K562 (cell line): ENCODE measurements around the gene TTC23L. TPM values are rescaled to one million over a fixed set of nuclear protein-coding genes. Genes with fewer than 3 reads are reported as not detected.

Source experiments
- ATF1 ChIP-seq, 2 experiments: fragments of 450-650 bp in 1 of 2; IDR thresholded peaks; 2 replicates each; pipeline ENCODE4 v1.6.1; 2016; ENCODE audit warnings: missing compliant biosample characterization in 1 of 2, missing genetic modification characterization in 1 of 2
- BACH1 ChIP-seq: fragments of 200-800 bp; sonication (Bioruptor generic); IDR thresholded peaks from 2 replicates; pipeline ENCODE4 v1.6.1; 2016; ENCODE audit warnings: missing genetic modification characterization, missing compliant biosample characterization
- DDX20 ChIP-seq: fragments of 450-650 bp; IDR thresholded peaks from 2 replicates; pipeline ENCODE4 v1.6.1; 2016; ENCODE audit warnings: missing genetic modification characterization, low read depth, mild to moderate bottlenecking, missing compliant biosample characterization, moderate library complexity
- E2F3 ChIP-seq: fragments of 250-450 bp; sonication (Bioruptor Pico); IDR thresholded peaks from 2 replicates; pipeline ENCODE4 v1.4.0; 2020; ENCODE audit warnings: mild to moderate bottlenecking
- ELF2 ChIP-seq: fragments of 250-450 bp; sonication (Bioruptor Pico); IDR thresholded peaks from 2 replicates; pipeline ENCODE4 v1.5.0; 2021; ENCODE audit warnings: mild to moderate bottlenecking
- EP300 ChIP-seq: IDR thresholded peaks from 2 replicates; pipeline ENCODE4 v1.6.1; 2012; ENCODE audit warnings: low read length, improper control_type of control experiment
- MAZ ChIP-seq, 2 experiments: fragments of 450-650 bp in 1 of 2; sonication (generic) in 1 of 2; formaldehyde crosslinking; IDR thresholded peaks in 1 of 2; conservative IDR thresholded peaks in 1 of 2; 2 replicates each; pipeline versions ENCODE4 v1.4.0 to v1.5.0; 2020; ENCODE audit warnings: mild to moderate bottlenecking in 1 of 2, missing genetic modification reagents in 1 of 2
- MTA1 ChIP-seq: fragments of 450-650 bp; IDR thresholded peaks from 2 replicates; pipeline ENCODE4 v1.6.1; 2017; ENCODE audit warnings: borderline replicate concordance
- NCOR1 ChIP-seq: fragments of 450-650 bp; IDR thresholded peaks from 2 replicates; pipeline ENCODE4 v1.6.1; 2016; ENCODE audit warnings: mild to moderate bottlenecking, moderate library complexity
- NFE2L1 ChIP-seq: fragments of 450-650 bp; IDR thresholded peaks from 2 replicates; pipeline ENCODE4 v1.6.1; 2016; ENCODE audit warnings: missing genetic modification characterization, low read depth, mild to moderate bottlenecking, missing compliant biosample characterization, moderate library complexity, borderline replicate concordance
- NR2C2 ChIP-seq, 2 experiments: fragments of 200-800 bp in 1 of 2; sonication (Bioruptor generic) in 1 of 2; sonication (generic) in 1 of 2; formaldehyde crosslinking in 1 of 2; IDR thresholded peaks; 2 replicates each; pipeline versions ENCODE4 v1.6.1 to v1.8.0; 2016 to 2022; ENCODE audit warnings: mild to moderate bottlenecking in 1 of 2, missing compliant biosample characterization in 1 of 2, missing genetic modification characterization in 1 of 2, missing genetic modification reagents in 1 of 2
- POLR3A ChIP-seq: IDR thresholded peaks from 2 replicates; pipeline ENCODE4 v1.6.1; 2011; ENCODE audit warnings: borderline replicate concordance, mild to moderate bottlenecking, moderate library complexity; ENCODE audit not compliant: insufficient read length, insufficient read depth; ENCODE audit errors: extremely low read depth
- RUNX1 ChIP-seq: sonication (generic); IDR thresholded peaks from 2 replicates; pipeline ENCODE4 v1.6.1; 2016; ENCODE audit warnings: antibody characterized with exemption, low read depth
- SLC30A9 ChIP-seq: fragments of 250-450 bp; sonication (Bioruptor Pico); IDR thresholded peaks from 2 replicates; pipeline ENCODE4 v1.8.0; 2022; ENCODE audit warnings: mild to moderate bottlenecking, moderate library complexity
- SUPT5H ChIP-seq: fragments of 450-650 bp; IDR thresholded peaks from 2 replicates; pipeline ENCODE4 v1.6.1; 2016
- TAF15 ChIP-seq: fragments of 200-400 bp; formaldehyde crosslinking; IDR thresholded peaks from 2 replicates; pipeline ENCODE4 v1.6.1; 2017; ENCODE audit warnings: mild to moderate bottlenecking, low read depth, low read length, moderate library complexity
- TAL1 ChIP-seq: fragments of 450-650 bp; IDR thresholded peaks from 2 replicates; pipeline ENCODE4 v1.6.1; 2016; ENCODE audit warnings: mild to moderate bottlenecking
- ZC3H11A ChIP-seq: IDR thresholded peaks from 2 replicates; pipeline ENCODE4 v1.6.1; 2012; ENCODE audit warnings: low read depth, low read length, improper control_type of control experiment
- polyA plus RNA-seq, 8 experiments: library from polyadenylated mRNA; depleted of rRNA in 4 of 8; stranded (reverse) in 5 of 8; unstranded in 3 of 8; fragments of >200 nt; fragmentation: Nextera tagmentation in 2 of 8; fragmentation: Illumina TruSeq in 1 of 8; extraction: Ambion mirVana in 2 of 8; extraction: Trizol in 1 of 8; gene quantifications; 2 replicates each; pipeline versions ENCODE4 v1.2.1 to v1.2.3, GENCODE V29; 2011 to 2014; ENCODE audit warnings: inconsistent platforms in 1 of 8, missing spikeins in 1 of 8
- total RNA-seq, 7 experiments: library from RNA; depleted of rRNA in 6 of 7; stranded (reverse); fragments of >200 nt in 6 of 7; fragmentation: Illumina TruSeq in 2 of 7; extraction: Trizol in 2 of 7; gene quantifications; 2 replicates each; pipeline versions ENCODE4 v1.2.1 to v1.2.3, GENCODE V29; 2011 to 2021; ENCODE audit warnings: low replicate concordance in 1 of 7
- TF ChIP-seq, protein P1 (sequence below): fragments of 250-450 bp; sonication (Bioruptor Pico); IDR thresholded peaks from 2 replicates; pipeline ENCODE4 v1.4.0; 2020; ENCODE audit warnings: mild to moderate bottlenecking, moderate library complexity

TTC23L gene
- total and polyA plus RNA-seq, 9 of the 15 experiments (the other 6 are each of a cell fraction or from before 2014, with no cell fraction given): 0.03 to 0.32 (median 0.14) TPM; not detected in 2

DNA sequence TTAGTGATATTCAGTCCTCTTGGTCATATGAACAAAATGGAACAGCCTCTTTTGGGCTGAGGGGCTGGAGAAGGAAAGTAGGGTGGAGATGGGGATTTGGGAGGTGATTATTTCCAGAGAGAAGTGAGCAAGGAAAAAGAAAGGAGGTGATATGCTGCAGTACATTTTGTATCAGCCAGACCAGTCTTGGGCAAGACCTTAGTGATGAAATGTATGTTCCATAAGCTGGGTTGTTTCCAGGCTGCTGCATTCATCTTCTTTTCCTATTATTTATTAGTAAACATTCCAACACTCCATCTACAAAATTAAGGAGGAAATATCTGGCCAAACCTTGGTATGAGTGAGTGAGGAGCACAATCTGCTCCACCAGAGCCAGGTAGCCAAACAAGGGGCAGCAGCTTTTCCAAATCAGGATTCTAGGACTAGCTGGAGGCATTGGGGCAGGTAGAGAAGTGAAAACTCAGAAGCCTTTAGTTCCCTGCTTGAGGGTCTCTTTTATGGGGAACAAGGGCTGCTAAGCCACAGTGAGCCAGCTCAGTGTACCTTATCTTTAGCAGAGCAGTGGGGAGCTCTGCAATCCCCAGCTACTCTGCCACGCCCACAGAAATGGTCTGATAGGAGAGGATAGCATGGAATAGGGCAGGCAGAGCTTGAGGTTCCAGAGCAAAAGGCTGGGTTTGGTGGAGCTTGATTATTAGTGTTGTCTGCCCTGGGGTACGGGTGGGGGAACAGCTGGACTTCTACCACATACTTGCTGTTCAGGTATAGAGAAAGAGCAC is 56.9 kb downstream of the TTC23L start (continued):
- no peak for TF ChIP-seq BACH1 (tag)
- no peak for TF ChIP-seq NFE2L1
- TF ChIP-seq MAZ (CRISPR knock-in tag; conservative IDR thresholded peaks at IDR 0.05 in 1 of 2, IDR thresholded peaks at IDR 0.05 in 1 of 2): peak in 1 of 2 experiments; percentile 73; a peak in 1 of 4 replicates
- TF ChIP-seq ZC3H11A: no peak
- no peak for TF ChIP-seq SLC30A9 (CRISPR knock-in tag)
- TF ChIP-seq ELF2: no peak
- TF ChIP-seq NR2C2 (CRISPR knock-in tag; IDR thresholded peaks at IDR 0.05): no peak
- TF ChIP-seq NR2C2 (tag; IDR thresholded peaks at IDR 0.05): no peak
- no peak for TF ChIP-seq POLR3A
- no peak for TF ChIP-seq SUPT5H
- no peak for TF ChIP-seq MTA1
- no peak for TF ChIP-seq RUNX1
- no peak for TF ChIP-seq DDX20
- TF ChIP-seq E2F3 (CRISPR knock-in tag): 0 out of 2 replicates have a peak, but pooled peaks have one; percentile 25
- TF ChIP-seq TAL1: peak; percentile 67
- peak; percentile 51 for TF ChIP-seq NCOR1
- TF ChIP-seq, protein P1, sequence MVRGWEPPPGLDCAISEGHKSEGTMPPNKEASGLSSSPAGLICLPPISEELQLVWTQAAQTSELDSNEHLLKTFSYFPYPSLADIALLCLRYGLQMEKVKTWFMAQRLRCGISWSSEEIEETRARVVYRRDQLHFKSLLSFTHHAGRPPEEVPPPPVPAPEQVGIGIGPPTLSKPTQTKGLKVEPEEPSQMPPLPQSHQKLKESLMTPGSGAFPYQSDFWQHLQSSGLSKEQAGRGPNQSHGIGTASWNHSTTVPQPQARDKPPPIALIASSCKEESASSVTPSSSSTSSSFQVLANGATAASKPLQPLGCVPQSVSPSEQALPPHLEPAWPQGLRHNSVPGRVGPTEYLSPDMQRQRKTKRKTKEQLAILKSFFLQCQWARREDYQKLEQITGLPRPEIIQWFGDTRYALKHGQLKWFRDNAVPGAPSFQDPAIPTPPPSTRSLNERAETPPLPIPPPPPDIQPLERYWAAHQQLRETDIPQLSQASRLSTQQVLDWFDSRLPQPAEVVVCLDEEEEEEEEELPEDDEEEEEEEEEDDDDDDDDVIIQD (CRISPR knock-in tag): no peak
- TF ChIP-seq EP300: peak; percentile 37; the same call in 1 of the 2 replicates
- TF ChIP-seq ATF1 (CRISPR knock-in tag; IDR thresholded peaks at IDR 0.05): no peak
- TF ChIP-seq ATF1 (tag; IDR thresholded peaks at IDR 0.05): no peak
- TF ChIP-seq TAF15: no peak
